SK-N-SH (cell line): ENCODE results near the gene TMEM161B. TPM values are rescaled to one million over a fixed set of nuclear protein-coding genes. Genes with fewer than 3 reads are reported as not detected.

ENCODE experiments used
- CTCF ChIA-PET: fragments of 300-600, 350-600 bp; formaldehyde crosslinking; extraction: SDS; loops from one replicate; lab custom pipeline; 2021; lab: Yijun Ruan, JAX
- POLR2A ChIA-PET: fragments of 350-600 bp; sonication (Branson Sonifier 250); formaldehyde crosslinking; extraction: SDS; loops from one replicate; lab custom pipeline; 2020; ENCODE audit warnings: antibody characterized with exemption, inconsistent platforms; lab: Yijun Ruan, JAX
- DNase-seq: peaks from one replicate; pipeline ENCODE4 v3.0.0; 2012
- H2AFZ ChIP-seq: fragments of 200-600 bp; sonication (generic); 2 replicates; pipeline ENCODE4 v1.8.1; 2016; ENCODE audit warnings: antibody characterized with exemption, mild to moderate bottlenecking, low read depth
- H3F3A ChIP-seq: fragments of 200-600 bp; sonication (generic); replicated peaks from 2 replicates; pipeline ENCODE3; 2016; ENCODE audit warnings: antibody characterized with exemption, mild to moderate bottlenecking; ENCODE audit not compliant: insufficient read depth
- H3K27ac ChIP-seq, 2 experiments: fragments of 200-500 bp in 1 of 2; fragments of 200-600 bp in 1 of 2; sonication (Bioruptor generic) in 1 of 2; sonication (generic), shearing (Covaris generic) in 1 of 2; 2 replicates each; pipeline versions ENCODE4 v1.5.1 to v1.6.1; 2014 to 2016; ENCODE audit warnings: low read depth in 2 of 2, inconsistent platforms in 1 of 2, low read length in 1 of 2, mild to moderate bottlenecking in 1 of 2, mixed read lengths in 1 of 2
- H3K27me3 ChIP-seq: fragments of 200-600 bp; sonication (generic), shearing (Covaris generic); 2 replicates; pipeline ENCODE4 v1.6.1; 2016; ENCODE audit warnings: mixed run types; ENCODE audit not compliant: insufficient read depth
- H3K36me3 ChIP-seq, 2 experiments: fragments of 200-500 bp in 1 of 2; fragments of 200-600 bp in 1 of 2; sonication (Bioruptor generic) in 1 of 2; sonication (generic) in 1 of 2; replicated peaks in 1 of 2; 2 replicates each; pipeline versions ENCODE3 to v1.5.1; 2014 to 2016; ENCODE audit warnings: low read length in 1 of 2, mild to moderate bottlenecking in 1 of 2; ENCODE audit not compliant: insufficient read depth in 2 of 2, control insufficient read depth in 1 of 2
- H3K4me1 ChIP-seq, 2 experiments: fragments of 200-500 bp in 1 of 2; fragments of 200-600 bp in 1 of 2; sonication (Bioruptor generic) in 1 of 2; sonication (generic), shearing (Covaris generic) in 1 of 2; 2 replicates each; pipeline versions ENCODE4 v1.5.1 to v1.6.1; 2014 to 2016; ENCODE audit warnings: low read depth in 1 of 2, low read length in 1 of 2, mixed run types in 1 of 2; ENCODE audit not compliant: insufficient read depth in 2 of 2, control insufficient read depth in 1 of 2
- H3K4me2 ChIP-seq: fragments of 200-600 bp; sonication (generic), shearing (Covaris generic); 2 replicates; pipeline ENCODE4 v1.6.1; 2017; ENCODE audit warnings: mixed run types
- H3K4me3 ChIP-seq, 2 experiments: fragments of 200-500 bp in 1 of 2; fragments of 200-600 bp in 1 of 2; sonication (Bioruptor generic) in 1 of 2; sonication (generic), shearing (Covaris generic) in 1 of 2; 2 replicates each; pipeline versions ENCODE4 v1.5.1 to v1.8.1; 2014 to 2016; ENCODE audit warnings: low read depth in 2 of 2, inconsistent platforms in 1 of 2, low read length in 1 of 2, mild to moderate bottlenecking in 1 of 2, mixed read lengths in 1 of 2, moderate library complexity in 1 of 2
- H3K79me2 ChIP-seq: fragments of 200-600 bp; sonication (generic); 2 replicates; pipeline ENCODE4 v1.8.1; 2017; ENCODE audit warnings: mild to moderate bottlenecking; ENCODE audit not compliant: insufficient read depth
- H3K9ac ChIP-seq: fragments of 200-600 bp; sonication (generic); 2 replicates; pipeline ENCODE4 v1.6.1; 2017; ENCODE audit warnings: mixed run types
- H3K9me2 ChIP-seq: fragments of 200-600 bp; sonication (generic); 2 replicates; pipeline ENCODE4 v1.6.1; 2017; ENCODE audit warnings: mixed run types
- H3K9me3 ChIP-seq: fragments of 200-600 bp; sonication (generic); 2 replicates; pipeline ENCODE4 v1.6.1; 2017; ENCODE audit warnings: mixed run types, mild to moderate bottlenecking, moderate library complexity
- H4K20me1 ChIP-seq: fragments of 200-600 bp; sonication (generic); 2 replicates; pipeline ENCODE4 v1.6.1; 2017; ENCODE audit warnings: mild to moderate bottlenecking, mixed run types; ENCODE audit not compliant: insufficient read depth
- CHD2 ChIP-seq: fragments of 150-350 bp; IDR thresholded peaks from 2 replicates; pipeline ENCODE4 v1.6.1; 2018; ENCODE audit warnings: low read length; ENCODE audit not compliant: partially characterized antibody
- EZH2phosphoT487 ChIP-seq: fragments of 200-600 bp; sonication (generic); IDR thresholded peaks from 2 replicates; pipeline ENCODE4 v1.6.1; 2017; ENCODE audit warnings: low read depth, mixed run types, mild to moderate bottlenecking, antibody characterized with exemption, moderate library complexity, borderline replicate concordance
- FOXM1 ChIP-seq: IDR thresholded peaks from 2 replicates; pipeline ENCODE4 v1.4.0; 2012; ENCODE audit warnings: low read depth, mild to moderate bottlenecking
- MEF2A ChIP-seq: IDR thresholded peaks from 2 replicates; pipeline ENCODE4 v1.4.0; 2012; ENCODE audit warnings: low read depth, borderline replicate concordance
- MXI1 ChIP-seq: IDR thresholded peaks from 2 replicates; pipeline ENCODE4 v1.6.1; 2012; ENCODE audit warnings: mild to moderate bottlenecking, low read depth, low read length, improper control_type of control experiment
- POLR2AphosphoS5 ChIP-seq: IDR thresholded peaks from 2 replicates; pipeline ENCODE4 v1.6.1; 2012; ENCODE audit warnings: low read depth, low read length
- RCOR1 ChIP-seq: fragments of 150-350 bp; IDR thresholded peaks from 2 replicates; pipeline ENCODE4 v1.6.1; 2017; ENCODE audit warnings: antibody characterized with exemption, low read length
- REST ChIP-seq: IDR thresholded peaks from 2 replicates; pipeline ENCODE4 v1.6.1; 2012; ENCODE audit warnings: mild to moderate bottlenecking, low read depth, low read length, moderate library complexity
- TAF1 ChIP-seq: IDR thresholded peaks from 2 replicates; pipeline ENCODE4 v1.6.1; 2012; ENCODE audit warnings: low read depth, mild to moderate bottlenecking, low read length, moderate library complexity, borderline replicate concordance
- TCF12 ChIP-seq: IDR thresholded peaks from 2 replicates; pipeline ENCODE4 v1.4.0; 2012
- TEAD4 ChIP-seq: IDR thresholded peaks from 2 replicates; pipeline ENCODE4 v1.4.0; 2012; ENCODE audit warnings: mild to moderate bottlenecking, borderline replicate concordance; ENCODE audit not compliant: insufficient read depth
- USF2 ChIP-seq: fragments of 150-350 bp; IDR thresholded peaks from 2 replicates; pipeline ENCODE4 v1.6.1; 2017; ENCODE audit warnings: antibody characterized with exemption, low read length, low read depth, borderline replicate concordance
- WGBS: methylation state at CpG from one replicate; pipeline ENCODE4 v1.1.6; 2017; ENCODE audit warnings: low lambda C conversion rate; 5-methylcytosine and 5-hydroxymethylcytosine counted together
- polyA plus RNA-seq, 3 experiments: library from polyadenylated mRNA; depleted of rRNA; stranded (reverse); fragments of >200 nt; gene quantifications; 2 replicates each; pipeline ENCODE4 v1.2.3, GENCODE V29; 2012
- TF ChIP-seq, protein P1 (sequence below): IDR thresholded peaks from 2 replicates; pipeline ENCODE4 v1.4.0; 2012; ENCODE audit warnings: low read depth
- TF ChIP-seq, protein P2 (sequence below): fragments of 150-350 bp; IDR thresholded peaks from 2 replicates; pipeline ENCODE4 v1.6.1; 2016; ENCODE audit warnings: mild to moderate bottlenecking, low read depth, low read length
- TF ChIP-seq, protein P3 (sequence below): IDR thresholded peaks from 2 replicates; pipeline ENCODE4; 2012

Gene TMEM161B
- polyA plus RNA-seq, 1 of the 3 experiments (the other 2 are of a cell fraction) = 8.0 TPM

DNA sequence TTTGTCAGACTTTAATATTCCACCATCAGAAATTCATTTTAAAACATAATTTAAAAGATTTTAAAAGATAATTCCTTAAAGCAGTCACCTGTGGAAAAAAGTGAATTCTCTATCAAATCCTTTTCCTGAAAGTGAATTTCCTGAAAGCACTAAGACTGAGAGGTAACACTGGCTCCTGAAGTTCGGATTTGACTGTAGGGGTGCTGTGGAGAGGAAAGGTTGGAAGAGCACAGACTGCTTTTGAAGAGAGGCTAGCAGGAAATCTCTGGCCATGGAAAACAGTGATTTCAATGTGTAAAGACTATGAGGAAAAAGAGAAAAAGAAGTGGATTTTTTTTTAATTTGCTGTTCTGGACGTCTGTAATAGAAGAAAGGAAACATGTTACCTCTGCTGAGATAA, 35.7 kb upstream of the TMEM161B start:
- 2% methylated on average over 2 of the region's 2 CpGs for WGBS
- POLR2A ChIA-PET = no interaction called here

DNA sequence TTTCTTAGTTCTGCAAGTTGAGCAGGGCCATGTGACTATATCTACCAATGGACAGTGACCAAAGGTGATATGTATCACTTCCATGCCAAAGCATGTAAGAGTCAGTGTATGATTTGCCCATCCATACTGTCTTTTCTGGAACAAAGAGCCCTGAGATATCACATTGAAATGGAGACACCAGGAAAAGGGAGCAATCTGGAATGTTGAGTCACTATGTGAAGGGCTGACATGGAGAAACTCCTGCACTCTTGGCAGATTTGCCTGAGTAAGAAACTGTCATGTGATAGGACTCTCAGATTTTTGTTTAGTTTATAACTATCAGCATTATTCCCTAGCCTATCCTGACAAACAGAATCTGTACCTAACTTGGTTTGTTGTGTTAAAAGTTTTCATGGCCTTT, 29.8 kb upstream of the TMEM161B start:
- H3K9ac ChIP-seq = no peak overlapping the region
- no peaks in the 10 kb centered on the region for H4K20me1 ChIP-seq
- no peaks in the 10 kb centered on the region for H3K9me3 ChIP-seq
- no peak overlapping the region for H3K4me3 ChIP-seq
- POLR2A ChIA-PET = no interaction called here
- DNase-seq = no peak
- CTCF ChIA-PET = no interaction called here
- no peak overlapping the region for H2AFZ ChIP-seq
- no peak overlapping the region for H3K4me2 ChIP-seq
- no peaks in the 10 kb centered on the region for H3K27me3 ChIP-seq
- H3K27ac ChIP-seq = no peak overlapping the region
- H3K4me1 ChIP-seq = no peaks in the 10 kb centered on the region
- H3K79me2 ChIP-seq = no peaks in the 10 kb centered on the region
- no peaks in the 10 kb centered on the region for H3F3A ChIP-seq
- H3K36me3 ChIP-seq = no peaks in the 10 kb centered on the region
- H3K9me2 ChIP-seq = no peaks in the 10 kb centered on the region
- TF ChIP-seq POLR2AphosphoS5 (no peak), TEAD4 (no peak), MXI1 (no peak), EZH2phosphoT487 (no peak), FOXM1 (no peak), REST (no peak), CHD2 (no peak), TAF1 (no peak)
- TF ChIP-seq, protein P1, sequence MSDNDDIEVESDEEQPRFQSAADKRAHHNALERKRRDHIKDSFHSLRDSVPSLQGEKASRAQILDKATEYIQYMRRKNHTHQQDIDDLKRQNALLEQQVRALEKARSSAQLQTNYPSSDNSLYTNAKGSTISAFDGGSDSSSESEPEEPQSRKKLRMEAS = no peak

More for the DNA sequence above, 35.7 kb upstream of the TMEM161B start:
- Histone ChIP-seq H3K27ac (no peak overlapping the region), H3K36me3 (no peaks in the 10 kb centered on the region), H2AFZ (no peak overlapping the region), H3K9me2 (no peaks in the 10 kb centered on the region), H3K4me2 (no peak overlapping the region), H3F3A (no peaks in the 10 kb centered on the region), H3K4me1 (no peaks in the 10 kb centered on the region), H3K4me3 (no peak overlapping the region), H3K27me3 (no peaks in the 10 kb centered on the region), H4K20me1 (no peaks in the 10 kb centered on the region), H3K9ac (no peak overlapping the region), H3K79me2 (no peaks in the 10 kb centered on the region), H3K9me3 (no peaks in the 10 kb centered on the region)
- TF ChIP-seq FOXM1 (no peak), TCF12 (no peak), RCOR1 (no peak), MEF2A (no peak), POLR2AphosphoS5 (no peak), USF2 (no peak)
- TF ChIP-seq, protein P2, sequence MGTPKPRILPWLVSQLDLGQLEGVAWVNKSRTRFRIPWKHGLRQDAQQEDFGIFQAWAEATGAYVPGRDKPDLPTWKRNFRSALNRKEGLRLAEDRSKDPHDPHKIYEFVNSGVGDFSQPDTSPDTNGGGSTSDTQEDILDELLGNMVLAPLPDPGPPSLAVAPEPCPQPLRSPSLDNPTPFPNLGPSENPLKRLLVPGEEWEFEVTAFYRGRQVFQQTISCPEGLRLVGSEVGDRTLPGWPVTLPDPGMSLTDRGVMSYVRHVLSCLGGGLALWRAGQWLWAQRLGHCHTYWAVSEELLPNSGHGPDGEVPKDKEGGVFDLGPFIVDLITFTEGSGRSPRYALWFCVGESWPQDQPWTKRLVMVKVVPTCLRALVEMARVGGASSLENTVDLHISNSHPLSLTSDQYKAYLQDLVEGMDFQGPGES = no peak
- TF ChIP-seq, protein P1 = no peak
- TF ChIP-seq, protein P3, sequence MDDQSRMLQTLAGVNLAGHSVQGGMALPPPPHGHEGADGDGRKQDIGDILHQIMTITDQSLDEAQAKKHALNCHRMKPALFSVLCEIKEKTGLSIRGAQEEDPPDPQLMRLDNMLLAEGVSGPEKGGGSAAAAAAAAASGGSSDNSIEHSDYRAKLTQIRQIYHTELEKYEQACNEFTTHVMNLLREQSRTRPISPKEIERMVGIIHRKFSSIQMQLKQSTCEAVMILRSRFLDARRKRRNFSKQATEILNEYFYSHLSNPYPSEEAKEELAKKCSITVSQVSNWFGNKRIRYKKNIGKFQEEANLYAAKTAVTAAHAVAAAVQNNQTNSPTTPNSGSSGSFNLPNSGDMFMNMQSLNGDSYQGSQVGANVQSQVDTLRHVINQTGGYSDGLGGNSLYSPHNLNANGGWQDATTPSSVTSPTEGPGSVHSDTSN = no peak
- DNase-seq = no peak
- CTCF ChIA-PET = no interaction called here
